Endodermal cell (in vitro differentiated cells): ENCODE measurements around the gene BRDT. TPM values are rescaled to one million over a fixed set of nuclear protein-coding genes. Genes with fewer than 3 reads are reported as not detected.

Source experiments
- DNase-seq: peaks from one replicate; pipeline ENCODE4 v3.0.0-alpha.2; 2017
- H3K27ac ChIP-seq: 2 replicates; pipeline ENCODE4 v1.5.1; 2013; ENCODE audit warnings: mild to moderate bottlenecking, low read depth, low read length, moderate library complexity
- H3K27me3 ChIP-seq: 2 replicates; pipeline ENCODE4 v1.6.1; 2013; ENCODE audit warnings: mild to moderate bottlenecking, low read length, moderate library complexity; ENCODE audit not compliant: insufficient read depth, control insufficient read depth, poor library complexity, severe bottlenecking
- H3K36me3 ChIP-seq: 2 replicates; pipeline ENCODE4 v1.7.0; 2013; ENCODE audit warnings: mild to moderate bottlenecking, low read length, moderate library complexity; ENCODE audit not compliant: control insufficient read depth, insufficient read depth
- H3K4me1 ChIP-seq: one replicate; pipeline ENCODE4 v1.7.0; 2013; ENCODE audit warnings: low read length; ENCODE audit not compliant: control insufficient read depth, insufficient read depth
- H3K4me3 ChIP-seq: 2 replicates; pipeline ENCODE4 v1.5.1; 2013; ENCODE audit warnings: mild to moderate bottlenecking, low read length, moderate library complexity
- H3K9ac ChIP-seq: 2 replicates; pipeline ENCODE4 v1.6.1; 2013; ENCODE audit warnings: mild to moderate bottlenecking, low read length, moderate library complexity; ENCODE audit not compliant: poor library complexity, severe bottlenecking; ENCODE audit errors: extremely low read depth
- H3K9me3 ChIP-seq: 2 replicates; pipeline ENCODE4 v1.6.1; 2013; ENCODE audit warnings: mild to moderate bottlenecking, low read length, moderate library complexity; ENCODE audit not compliant: control insufficient read depth
- H3K27ac Mint-ChIP-seq: 2 replicates; pipeline ENCODE4 v1.8.0; 2020; ENCODE audit warnings: mixed read lengths
- H3K27me3 Mint-ChIP-seq: 2 replicates; pipeline ENCODE4 v1.8.0; 2021; ENCODE audit warnings: mild to moderate bottlenecking, mixed read lengths; ENCODE audit not compliant: insufficient read depth
- H3K36me3 Mint-ChIP-seq: 2 replicates; pipeline ENCODE4 v1.8.0; 2020; ENCODE audit warnings: low read depth, mixed read lengths
- H3K4me1 Mint-ChIP-seq: 2 replicates; pipeline ENCODE4 v1.8.0; 2020; ENCODE audit warnings: mixed read lengths
- H3K4me3 Mint-ChIP-seq: 2 replicates; pipeline ENCODE4 v1.8.0; 2020; ENCODE audit warnings: mild to moderate bottlenecking, moderate library complexity, mixed read lengths
- H3K9me3 Mint-ChIP-seq: 2 replicates; pipeline ENCODE4 v1.8.0; 2020; ENCODE audit warnings: mild to moderate bottlenecking, mixed read lengths
- CTCF ChIP-seq: fragments of 200-600 bp; sonication (generic); conservative IDR thresholded peaks from 2 replicates; pipeline ENCODE4 v1.5.0; 2021; ENCODE audit warnings: antibody characterized with exemption, mild to moderate bottlenecking
- WGBS, 2 experiments: methylation state at CpG; one replicate each; pipeline versions ENCODE4 v1.1.5 to v1.1.7; 2013; ENCODE audit warnings: missing lambda C conversion rate in 2 of 2, mixed read lengths in 1 of 2; ENCODE audit not compliant: insufficient coverage in 1 of 2, insufficient read length in 1 of 2; 5-methylcytosine and 5-hydroxymethylcytosine counted together
- total RNA-seq, 2 donors: library from RNA; stranded (reverse); fragmentation: NEBNext Ultra II Directional in 1 of 2; extraction: Animal tissue kit (Norgen Biotek cat#: 25700) in 1 of 2; gene quantifications; 2 replicates in 1 of 2; 3 replicates in 1 of 2; pipeline ENCODE4 v1.2.1, GENCODE V29; 2021

The BRDT gene
- total RNA-seq, 2 donors from 2014 or later, result 2.3 to 4.4 TPM

- Histone ChIP-seq H3K27ac (no peak overlapping the region), H3K4me3 (no peak overlapping the region), H3K4me1 (no peaks in the 10 kb centered on the region), H3K27me3 (no peaks in the 10 kb centered on the region), H3K9ac (no peak overlapping the region), H3K9me3 (no peaks in the 10 kb centered on the region), H3K36me3 (no peaks in the 10 kb centered on the region)
- no peak overlapping the region for H3K4me3 Mint-ChIP-seq
- TF ChIP-seq CTCF, result no peak
- DNase-seq, result no peak
- H3K27me3 Mint-ChIP-seq, result no peaks in the 10 kb centered on the region
- 92 to 98% methylated on average over 7 to 10 of the region's 10 CpGs for WGBS, 2 experiments
- H3K4me1 Mint-ChIP-seq, result peaks cover 6% of the 10 kb centered on the region
- peaks cover 9% of the 10 kb centered on the region for H3K9me3 Mint-ChIP-seq
- no peak overlapping the region for H3K27ac Mint-ChIP-seq
- peaks cover 5% of the 10 kb centered on the region for H3K36me3 Mint-ChIP-seq
These were observed 11.6 kb upstream of the BRDT start for GRCh38 chr1:91937613-91938012.

- Histone ChIP-seq H3K27me3 (no peaks in the 10 kb centered on the region), H3K4me3 (no peak overlapping the region), H3K36me3 (no peaks in the 10 kb centered on the region), H3K4me1 (no peaks in the 10 kb centered on the region), H3K9ac (no peak overlapping the region), H3K27ac (no peak overlapping the region), H3K9me3 (no peaks in the 10 kb centered on the region)
- no peak for TF ChIP-seq CTCF
- H3K27me3 Mint-ChIP-seq, result no peaks in the 10 kb centered on the region
- peaks cover 5% of the 10 kb centered on the region for H3K36me3 Mint-ChIP-seq
- H3K4me1 Mint-ChIP-seq, result peaks cover 6% of the 10 kb centered on the region
- H3K9me3 Mint-ChIP-seq, result peaks cover 9% of the 10 kb centered on the region
- H3K27ac Mint-ChIP-seq, result peak overlapping the region; percentile 38
- no peak overlapping the region for H3K4me3 Mint-ChIP-seq
- 58% methylated on average over 3 of the region's 3 CpGs; no CpG with 5 or more reads in 1 of the 2 experiments for WGBS, 2 experiments
- peak; percentile 74 for DNase-seq
These were observed 8.7 kb upstream of the BRDT start for GRCh38 chr1:91940496-91940895.

GRCh38 chr1:91944087-91944486 lies 5.1 kb upstream of the BRDT start:
- H3K36me3 ChIP-seq, result no peaks in the 10 kb centered on the region
- Mint-ChIP-seq H3K9me3 (peaks cover 9% of the 10 kb centered on the region), H3K27ac (no peak overlapping the region), H3K36me3 (peaks cover 5% of the 10 kb centered on the region), H3K4me1 (peaks cover 6% of the 10 kb centered on the region), H3K27me3 (no peaks in the 10 kb centered on the region), H3K4me3 (no peak overlapping the region)
- H3K9me3 ChIP-seq, result no peaks in the 10 kb centered on the region
- no peaks in the 10 kb centered on the region for H3K4me1 ChIP-seq
- no peak overlapping the region for H3K4me3 ChIP-seq
- no peaks in the 10 kb centered on the region for H3K27me3 ChIP-seq
- WGBS, 2 experiments, result 52% methylated on average over 3 of the region's 3 CpGs; no CpG with 5 or more reads in 1 of the 2 experiments
- no peak overlapping the region for H3K9ac ChIP-seq
- DNase-seq, result peak; percentile 74
- H3K27ac ChIP-seq, result no peak overlapping the region
- no peak for TF ChIP-seq CTCF
